ENCODE results near the gene IREB2. TPM values are rescaled to one million over a fixed set of nuclear protein-coding genes. Genes with fewer than 3 reads are reported as not detected.
A peak's percentile ranks its signal among the peaks of the same experiment; 100 is the strongest.

The IREB2 gene
- total and polyA plus RNA-seq, 2 experiments from 2014 or later, result 11.8 to 18.0 TPM

DNA sequence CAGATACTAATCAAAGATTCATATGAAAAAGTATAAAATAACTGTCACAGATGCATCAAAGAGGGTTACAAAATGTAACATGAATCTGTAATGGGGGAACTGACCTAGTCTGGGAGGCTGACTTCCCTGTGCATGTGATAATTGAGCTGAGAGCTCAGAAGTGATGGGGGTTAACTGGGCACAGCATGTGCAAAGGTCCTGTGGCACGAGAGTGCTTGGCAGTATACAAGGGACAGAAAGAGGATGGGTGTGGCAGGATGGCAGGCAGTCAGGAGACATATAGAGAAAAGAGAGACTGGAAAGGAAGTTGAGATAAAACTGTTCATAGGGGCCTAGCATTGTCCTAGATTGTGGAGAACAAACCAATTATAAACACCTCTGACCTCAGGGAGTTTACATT, 47.8 kb upstream of the IREB2 start:
- TF ChIP-seq EZH2phosphoT487 (IDR thresholded peaks at IDR 0.05; ENCODE audit: insufficient read depth, low read depth) (no peak), EZH2 (IDR thresholded peaks at IDR 0.05; ENCODE audit: insufficient read depth, poor library complexity, severe bottlenecking) (no peak)
- no peaks in the 10 kb centered on the region for H3K9me3 ChIP-seq (ENCODE audit: low read depth)
- WGBS, 2 experiments (ENCODE audit: low coverage in 1 of 2, low lambda C conversion rate in 2 of 2, missing lambda C conversion rate in 2 of 2), result 62 to 79% methylated on average over 1 of the region's 1 CpG
- H3K4me2 ChIP-seq (ENCODE audit: unreplicated experiment), result no peak overlapping the region
- no peaks in the 10 kb centered on the region for H3K9me2 ChIP-seq (ENCODE audit: insufficient read depth)
- H3K9ac ChIP-seq, result no peak overlapping the region
- H3K27me3 ChIP-seq (replicated peaks; ENCODE audit: insufficient read depth), result peaks cover 5% of the 10 kb centered on the region
- H3K27ac ChIP-seq, result no peak overlapping the region
- H2AFZ ChIP-seq, result no peak overlapping the region
- H3K79me2 ChIP-seq (ENCODE audit: insufficient read depth), result no peaks in the 10 kb centered on the region
- H3F3A ChIP-seq (ENCODE audit: insufficient read depth), result peaks cover 10% of the 10 kb centered on the region
- peaks cover 11% of the 10 kb centered on the region for H3K4me1 ChIP-seq (ENCODE audit: insufficient read depth)
- in situ Hi-C loops (cut with MboI), result no loop called here
- H3K4me3 ChIP-seq, result no peak overlapping the region
- H3K36me3 ChIP-seq (ENCODE audit: low read depth), result no peaks in the 10 kb centered on the region
- DNase-seq, result no peak
- no peaks in the 10 kb centered on the region for H4K20me1 ChIP-seq (ENCODE audit: insufficient read depth)

DNA sequence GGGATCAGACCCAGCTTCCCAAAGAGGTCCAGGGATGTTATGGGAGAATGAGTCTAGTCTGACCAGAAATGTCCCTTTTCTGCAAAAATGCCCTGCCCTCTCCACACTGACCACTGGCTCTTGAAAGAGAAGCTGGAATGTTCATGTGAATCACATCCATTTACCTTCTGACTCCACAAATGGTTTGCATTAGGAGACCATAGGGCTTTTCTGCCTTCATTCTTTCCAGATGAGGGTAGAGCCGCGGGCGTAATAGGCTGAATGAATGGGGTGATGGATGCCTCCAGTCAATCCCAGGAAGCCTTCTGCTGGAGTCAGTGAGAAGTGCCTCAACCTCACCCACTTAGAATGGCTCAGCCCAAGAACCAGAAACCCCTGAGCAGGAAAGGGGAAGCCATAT, 47.2 kb upstream of the IREB2 start:
- H4K20me1 ChIP-seq (ENCODE audit: insufficient read depth), result no peaks in the 10 kb centered on the region
- in situ Hi-C loops (cut with MboI), result no loop called here
- H3K9me2 ChIP-seq (ENCODE audit: insufficient read depth), result no peaks in the 10 kb centered on the region
- H3K36me3 ChIP-seq (ENCODE audit: low read depth), result no peaks in the 10 kb centered on the region
- H3K4me2 ChIP-seq (ENCODE audit: unreplicated experiment), result no peak overlapping the region
- H3K4me3 ChIP-seq, result no peak overlapping the region
- H3K27ac ChIP-seq, result no peak overlapping the region
- no peaks in the 10 kb centered on the region for H3K79me2 ChIP-seq (ENCODE audit: insufficient read depth)
- H2AFZ ChIP-seq, result no peak overlapping the region
- no peaks in the 10 kb centered on the region for H3K9me3 ChIP-seq (ENCODE audit: low read depth)
- WGBS, 2 experiments (ENCODE audit: low coverage in 1 of 2, low lambda C conversion rate in 2 of 2, missing lambda C conversion rate in 2 of 2), result 84% methylated on average over 3 of the region's 3 CpGs
- no peaks in the 10 kb centered on the region; the same call in 1 of the 2 replicates for H3K27me3 ChIP-seq (replicated peaks; ENCODE audit: insufficient read depth)
- peak; percentile 63 for DNase-seq
- H3F3A ChIP-seq (ENCODE audit: insufficient read depth), result peaks cover 10% of the 10 kb centered on the region
- H3K9ac ChIP-seq, result no peak overlapping the region
- TF ChIP-seq EZH2phosphoT487 (IDR thresholded peaks at IDR 0.05; ENCODE audit: insufficient read depth, low read depth) (no peak), EZH2 (IDR thresholded peaks at IDR 0.05; ENCODE audit: insufficient read depth, poor library complexity, severe bottlenecking) (no peak)
- peaks cover 11% of the 10 kb centered on the region for H3K4me1 ChIP-seq (ENCODE audit: insufficient read depth)

DNA sequence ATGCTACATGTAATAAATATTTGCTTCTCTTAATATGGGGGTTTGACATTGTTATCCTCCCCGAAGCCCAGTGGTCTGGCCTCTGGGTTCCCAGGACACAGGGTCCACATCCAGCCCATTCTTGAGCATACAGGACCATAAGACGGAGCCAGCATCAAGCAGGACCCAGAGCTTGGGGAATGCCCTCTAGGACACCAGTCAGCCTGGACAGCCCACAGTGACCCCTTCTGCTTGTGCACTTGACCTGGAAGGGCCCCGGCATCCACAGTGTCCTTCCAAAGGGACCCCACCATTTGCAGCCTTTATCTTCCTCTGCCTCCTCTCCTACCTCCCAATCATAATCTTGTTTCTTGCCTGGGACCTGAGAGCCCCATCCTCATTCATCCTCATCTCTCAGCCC, 46.2 kb upstream of the IREB2 start:
- Histone ChIP-seq H3F3A (ENCODE audit: insufficient read depth) (peaks cover 10% of the 10 kb centered on the region), H3K9me3 (ENCODE audit: low read depth) (no peaks in the 10 kb centered on the region), H3K4me2 (ENCODE audit: unreplicated experiment) (no peak overlapping the region), H3K9me2 (ENCODE audit: insufficient read depth) (no peaks in the 10 kb centered on the region), H4K20me1 (ENCODE audit: insufficient read depth) (no peaks in the 10 kb centered on the region), H3K4me3 (no peak overlapping the region), H2AFZ (no peak overlapping the region), H3K9ac (no peak overlapping the region), H3K27me3 (replicated peaks; ENCODE audit: insufficient read depth) (no peaks in the 10 kb centered on the region; the same call in 1 of the 2 replicates), H3K27ac (no peak overlapping the region), H3K79me2 (ENCODE audit: insufficient read depth) (no peaks in the 10 kb centered on the region), H3K4me1 (ENCODE audit: insufficient read depth) (peaks cover 11% of the 10 kb centered on the region), H3K36me3 (ENCODE audit: low read depth) (no peaks in the 10 kb centered on the region)
- 79 to 81% methylated on average over 3 of the region's 3 CpGs for WGBS, 2 experiments (ENCODE audit: low coverage in 1 of 2, low lambda C conversion rate in 2 of 2, missing lambda C conversion rate in 2 of 2)
- TF ChIP-seq EZH2phosphoT487 (IDR thresholded peaks at IDR 0.05; ENCODE audit: insufficient read depth, low read depth), result no peak
- DNase-seq, result no peak
- in situ Hi-C loops (cut with MboI), result no loop called here

DNA sequence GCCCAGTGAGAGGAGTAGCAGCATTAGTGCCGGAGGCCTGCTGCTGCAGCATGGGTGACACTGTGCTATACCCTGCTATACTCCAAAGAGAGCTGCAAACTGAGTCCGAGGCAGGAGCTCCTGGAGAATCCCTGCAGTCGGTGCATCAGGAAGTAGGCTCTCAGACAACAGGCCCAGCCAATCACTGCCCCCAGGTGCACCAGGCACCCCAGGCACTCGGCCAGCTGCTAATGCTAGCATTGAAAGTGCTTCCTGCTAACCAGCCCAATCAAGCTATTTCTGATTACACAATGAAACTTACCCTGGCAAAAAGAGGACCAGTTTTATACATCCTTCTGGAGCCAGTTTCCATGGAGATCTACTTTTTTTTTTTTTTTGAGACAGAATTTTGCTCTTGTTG, 45.6 kb upstream of the IREB2 start:
- H3K36me3 ChIP-seq (ENCODE audit: low read depth), result no peaks in the 10 kb centered on the region
- no peaks in the 10 kb centered on the region for H3K79me2 ChIP-seq (ENCODE audit: insufficient read depth)
- in situ Hi-C loops (cut with MboI), result no loop called here
- H3K27me3 ChIP-seq (replicated peaks; ENCODE audit: insufficient read depth), result no peaks in the 10 kb centered on the region; the same call in 1 of the 2 replicates
- no peaks in the 10 kb centered on the region for H4K20me1 ChIP-seq (ENCODE audit: insufficient read depth)
- WGBS, 2 experiments (ENCODE audit: low coverage in 1 of 2, low lambda C conversion rate in 2 of 2, missing lambda C conversion rate in 2 of 2), result 59 to 60% methylated on average over 4 of the region's 4 CpGs
- no peaks in the 10 kb centered on the region for H3K9me2 ChIP-seq (ENCODE audit: insufficient read depth)
- H3K4me3 ChIP-seq, result no peak overlapping the region
- H3K4me1 ChIP-seq (ENCODE audit: insufficient read depth), result peaks cover 11% of the 10 kb centered on the region
- TF ChIP-seq EZH2 (IDR thresholded peaks at IDR 0.05; ENCODE audit: insufficient read depth, poor library complexity, severe bottlenecking) (no peak), EZH2phosphoT487 (IDR thresholded peaks at IDR 0.05; ENCODE audit: insufficient read depth, low read depth) (no peak)
- H2AFZ ChIP-seq, result no peak overlapping the region
- DNase-seq, result no peak
- H3K9me3 ChIP-seq (ENCODE audit: low read depth), result no peaks in the 10 kb centered on the region
- H3K9ac ChIP-seq, result no peak overlapping the region
- no peak overlapping the region for H3K27ac ChIP-seq
- H3F3A ChIP-seq (ENCODE audit: insufficient read depth), result peaks cover 10% of the 10 kb centered on the region
- no peak overlapping the region for H3K4me2 ChIP-seq (ENCODE audit: unreplicated experiment)

DNA sequence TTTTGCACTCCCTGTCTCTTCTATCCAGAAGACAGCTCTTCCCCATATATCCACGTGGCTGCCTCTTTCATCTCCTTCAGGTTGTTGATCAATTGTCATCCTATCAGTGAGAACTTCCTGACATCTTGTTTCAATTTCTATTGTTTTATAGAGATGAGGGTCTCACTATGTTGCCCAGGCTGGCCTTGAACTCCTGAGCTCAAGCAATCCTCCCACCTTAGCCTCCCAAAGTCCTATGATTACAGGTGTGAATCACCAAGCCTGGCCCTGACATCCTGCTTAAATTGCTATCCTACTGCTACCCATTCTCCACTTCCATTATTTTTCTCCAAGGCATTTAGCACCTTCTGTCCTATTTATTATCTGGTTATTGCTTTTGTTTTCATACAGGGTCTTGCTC, 44.9 kb upstream of the IREB2 start:
- in situ Hi-C loops (cut with MboI), result no loop called here
- no peak overlapping the region for H2AFZ ChIP-seq
- no peaks in the 10 kb centered on the region for H4K20me1 ChIP-seq (ENCODE audit: insufficient read depth)
- H3F3A ChIP-seq (ENCODE audit: insufficient read depth), result peaks cover 10% of the 10 kb centered on the region
- H3K36me3 ChIP-seq (ENCODE audit: low read depth), result no peaks in the 10 kb centered on the region
- no peak for DNase-seq
- H3K9me3 ChIP-seq (ENCODE audit: low read depth), result no peaks in the 10 kb centered on the region
- no peak overlapping the region for H3K9ac ChIP-seq
- H3K79me2 ChIP-seq (ENCODE audit: insufficient read depth), result no peaks in the 10 kb centered on the region
- TF ChIP-seq EZH2phosphoT487 (IDR thresholded peaks at IDR 0.05; ENCODE audit: insufficient read depth, low read depth), result no peak
- no peak for TF ChIP-seq EZH2 (IDR thresholded peaks at IDR 0.05; ENCODE audit: insufficient read depth, poor library complexity, severe bottlenecking)
- no peak overlapping the region for H3K4me2 ChIP-seq (ENCODE audit: unreplicated experiment)
- peaks cover 11% of the 10 kb centered on the region for H3K4me1 ChIP-seq (ENCODE audit: insufficient read depth)
- H3K9me2 ChIP-seq (ENCODE audit: insufficient read depth), result no peaks in the 10 kb centered on the region
- no peak overlapping the region for H3K27ac ChIP-seq
- H3K4me3 ChIP-seq, result no peak overlapping the region
- WGBS, 2 experiments (ENCODE audit: low coverage in 1 of 2, low lambda C conversion rate in 2 of 2, missing lambda C conversion rate in 2 of 2), result 52 to 70% methylated on average over 1 of the region's 1 CpG
- H3K27me3 ChIP-seq (replicated peaks; ENCODE audit: insufficient read depth), result no peaks in the 10 kb centered on the region; the same call in 1 of the 2 replicates
